ENCODE data around the gene ZBTB46.
"Not testable (repeated sequence)": the region's sequence is repeated elsewhere in the genome, so short reads cannot be mapped to it uniquely, and the experiment has no call there.

Gene ZBTB46

GRCh38 chr20:63732118-63733095, 98.7 kb downstream of the ZBTB46 start:
- DNase-seq = no peak

- no peak for DNase-seq
These were observed 99.7 kb downstream of the ZBTB46 start for GRCh38 chr20:63731410-63731809.

DNA sequence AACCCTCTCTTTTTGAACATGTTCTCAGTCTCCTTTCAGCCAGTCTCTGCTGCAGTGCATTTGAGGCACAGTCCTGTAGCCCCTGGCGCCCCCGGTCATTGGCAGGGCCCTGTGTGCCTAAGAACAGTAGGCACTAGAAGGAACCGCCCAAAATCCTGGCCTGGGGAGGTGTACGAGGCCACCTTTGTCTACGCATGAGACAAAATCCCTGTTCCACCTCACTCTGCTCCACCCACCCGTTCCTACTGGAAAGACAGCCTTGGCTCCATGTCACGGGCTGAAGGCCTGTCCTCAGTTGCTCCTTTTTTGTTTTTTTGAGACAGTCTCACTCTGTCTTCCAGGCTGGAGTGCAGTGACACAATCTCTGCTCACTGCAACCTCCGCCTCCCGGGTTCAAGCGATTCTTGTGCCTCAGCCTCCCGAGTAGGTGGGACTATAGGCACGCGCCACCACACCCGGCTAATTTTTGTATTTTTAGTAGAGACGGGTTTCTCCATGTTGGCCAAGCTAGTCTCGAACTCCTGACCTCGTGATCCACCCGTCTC, 100.8 kb downstream of the ZBTB46 start:
- not testable (repeated sequence) for DNase-seq

GRCh38 chr20:63722967-63723622, 108.0 kb downstream of the ZBTB46 start:
- not testable (repeated sequence) for DNase-seq

- DNase-seq = no peak
These were observed 112.1 kb downstream of the ZBTB46 start for GRCh38 chr20:63718996-63719395.

GRCh38 chr20:63714858-63715257, 116.2 kb downstream of the ZBTB46 start:
- DNase-seq = no peak

DNA sequence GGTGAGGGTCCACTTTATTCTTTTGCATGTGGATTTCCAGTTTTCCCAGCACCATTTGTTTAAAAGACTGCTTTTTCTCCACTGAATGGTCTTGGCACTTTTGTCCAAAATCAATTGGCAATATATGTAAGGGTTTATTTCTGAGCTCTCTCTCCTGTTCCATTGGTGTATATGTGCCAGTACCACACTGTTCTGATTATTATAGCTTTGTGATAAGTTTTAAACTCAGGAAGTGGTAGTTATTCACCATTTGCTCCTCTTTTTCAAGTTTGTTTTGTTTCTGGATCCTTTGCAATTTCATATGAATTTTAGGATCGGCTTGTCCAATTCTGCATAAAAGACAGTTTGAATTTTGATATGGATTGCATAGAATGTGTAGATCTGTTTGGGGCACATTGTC, 118.9 kb downstream of the ZBTB46 start:
- DNase-seq = no peak

- DNase-seq = no peak
These were observed 119.9 kb downstream of the ZBTB46 start for GRCh38 chr20:63711085-63711645.

- no peak for DNase-seq
These were observed 121.9 kb downstream of the ZBTB46 start for GRCh38 chr20:63709149-63709527.

DNA sequence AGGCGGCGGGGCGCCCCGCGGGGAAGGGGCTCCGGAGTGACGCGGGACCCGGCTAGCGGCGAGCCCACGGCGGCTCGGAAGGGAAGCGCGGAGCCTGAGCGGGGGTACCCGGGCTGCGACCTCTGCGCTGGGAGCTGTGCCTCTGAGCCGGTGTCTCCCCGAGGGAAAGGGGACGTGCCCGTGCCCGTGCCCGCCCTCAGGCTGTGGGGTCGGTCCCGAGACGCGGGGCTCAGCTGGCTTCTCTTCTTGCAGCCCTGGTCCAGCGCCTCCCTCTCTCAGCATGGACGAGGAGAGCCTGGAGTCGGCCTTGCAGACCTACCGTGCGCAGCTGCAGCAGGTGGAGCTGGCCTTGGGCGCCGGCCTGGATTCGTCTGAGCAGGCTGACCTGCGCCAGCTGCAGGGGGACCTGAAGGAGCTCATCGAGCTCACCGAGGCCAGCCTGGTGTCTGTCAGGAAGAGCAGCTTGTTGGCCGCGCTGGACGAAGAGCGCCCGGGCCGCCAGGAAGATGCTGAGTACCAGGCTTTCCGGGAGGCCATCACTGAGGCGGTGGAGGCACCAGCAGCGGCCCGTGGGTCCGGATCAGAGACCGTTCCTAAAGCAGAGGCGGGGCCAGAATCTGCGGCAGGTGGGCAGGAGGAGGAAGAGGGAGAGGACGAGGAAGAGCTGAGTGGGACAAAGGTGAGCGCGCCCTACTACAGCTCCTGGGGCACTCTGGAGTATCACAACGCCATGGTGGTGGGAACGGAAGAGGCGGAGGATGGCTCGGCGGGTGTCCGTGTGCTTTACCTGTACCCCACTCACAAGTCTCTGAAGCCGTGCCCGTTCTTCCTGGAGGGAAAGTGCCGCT, 122.5 kb downstream of the ZBTB46 start:
- no peak for DNase-seq

DNA sequence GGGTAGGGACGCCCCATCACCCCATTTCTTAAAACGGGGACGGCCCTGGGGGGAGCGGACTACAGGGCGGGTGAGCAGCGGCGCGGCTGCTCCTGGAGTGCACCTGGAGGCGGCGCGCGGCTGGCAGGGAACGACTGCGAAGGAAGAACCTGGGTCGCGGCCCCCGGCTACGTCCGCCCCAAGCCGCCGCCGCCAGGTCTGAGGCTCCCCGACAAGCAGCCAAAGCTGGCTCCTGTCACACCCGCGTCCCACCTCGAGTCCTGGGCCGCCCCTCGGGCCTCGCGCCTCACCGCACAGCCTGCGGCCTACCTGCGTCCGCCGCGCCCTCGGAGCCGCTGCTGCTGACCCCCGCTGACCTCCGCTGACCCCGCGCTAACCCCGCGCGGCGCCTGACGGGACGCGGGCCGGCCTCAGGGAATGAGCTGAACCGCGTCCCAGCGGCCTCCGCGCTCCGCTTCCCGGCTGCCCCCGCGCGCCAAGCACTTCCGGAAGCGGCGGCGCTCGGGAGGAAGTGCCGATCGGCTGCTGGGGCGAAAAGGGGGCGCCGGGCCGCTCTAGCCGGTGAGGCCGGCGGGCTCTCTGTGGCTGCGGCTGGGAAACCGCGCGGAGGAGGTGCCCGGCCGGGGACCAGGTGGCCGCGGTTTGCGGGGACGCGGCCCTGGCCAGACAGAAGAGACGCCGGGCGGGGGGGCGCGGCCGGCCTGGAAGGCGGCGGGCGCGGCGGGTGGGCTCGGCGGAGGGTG, 123.3 kb downstream of the ZBTB46 start, which contains the start of the genes ARFRP1 and ZGPAT:
Gene ARFRP1 (minus strand): TSS at position 419 of the 743 bp plus-strand sequence. CDS start 885 bp downstream, outside the sequence.
Gene ZGPAT (plus strand): TSS at position 482 of the 743 bp plus-strand sequence. CDS start 542 bp downstream, outside the sequence.
- no peak for DNase-seq

DNA sequence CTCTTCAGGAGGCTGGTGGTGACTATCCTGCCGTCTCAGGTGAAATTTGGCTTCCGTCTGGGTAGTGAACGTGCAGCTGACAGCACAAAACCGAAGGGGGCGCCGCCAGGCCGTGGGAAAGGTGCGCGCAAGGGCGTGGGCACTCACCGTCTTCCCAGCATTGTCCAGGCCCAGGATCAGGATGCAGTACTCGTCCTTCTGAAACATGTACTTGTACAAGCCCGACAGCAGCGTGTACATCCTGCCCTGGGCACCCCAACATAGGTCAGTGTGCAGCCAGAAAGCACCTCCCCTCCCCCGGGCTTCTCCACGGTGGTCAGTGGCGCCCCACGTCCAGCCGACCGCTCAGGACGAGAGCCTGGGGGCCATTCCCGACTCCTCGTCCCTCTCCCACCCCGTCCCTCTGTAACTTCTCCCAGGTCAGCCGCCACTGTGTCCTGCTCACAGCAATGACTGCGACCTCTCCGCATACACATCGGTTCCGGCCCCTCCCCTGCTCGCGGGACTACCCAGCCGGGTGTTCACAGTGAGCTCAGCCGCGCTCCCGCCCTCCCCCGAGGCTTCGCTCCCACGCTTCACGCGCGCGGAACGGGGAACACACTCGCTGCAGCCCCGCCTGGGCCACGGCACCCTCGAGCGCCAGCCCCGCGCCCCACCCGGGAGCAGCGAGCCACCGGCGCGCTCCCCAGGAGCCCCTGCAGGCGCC, 124.1 kb downstream of the ZBTB46 start:
- no peak for DNase-seq

- DNase-seq = no peak
These were observed 124.9 kb downstream of the ZBTB46 start for GRCh38 chr20:63706027-63706695.

GRCh38 chr20:63705232-63706026, 125.6 kb downstream of the ZBTB46 start:
- no peak for DNase-seq

- no peak for DNase-seq
These were observed 126.3 kb downstream of the ZBTB46 start for GRCh38 chr20:63704749-63705117.

- no peak for DNase-seq
These were observed 126.9 kb downstream of the ZBTB46 start for GRCh38 chr20:63703976-63704748.

GRCh38 chr20:63703471-63703975, 127.5 kb downstream of the ZBTB46 start:
- no peak for DNase-seq

DNA sequence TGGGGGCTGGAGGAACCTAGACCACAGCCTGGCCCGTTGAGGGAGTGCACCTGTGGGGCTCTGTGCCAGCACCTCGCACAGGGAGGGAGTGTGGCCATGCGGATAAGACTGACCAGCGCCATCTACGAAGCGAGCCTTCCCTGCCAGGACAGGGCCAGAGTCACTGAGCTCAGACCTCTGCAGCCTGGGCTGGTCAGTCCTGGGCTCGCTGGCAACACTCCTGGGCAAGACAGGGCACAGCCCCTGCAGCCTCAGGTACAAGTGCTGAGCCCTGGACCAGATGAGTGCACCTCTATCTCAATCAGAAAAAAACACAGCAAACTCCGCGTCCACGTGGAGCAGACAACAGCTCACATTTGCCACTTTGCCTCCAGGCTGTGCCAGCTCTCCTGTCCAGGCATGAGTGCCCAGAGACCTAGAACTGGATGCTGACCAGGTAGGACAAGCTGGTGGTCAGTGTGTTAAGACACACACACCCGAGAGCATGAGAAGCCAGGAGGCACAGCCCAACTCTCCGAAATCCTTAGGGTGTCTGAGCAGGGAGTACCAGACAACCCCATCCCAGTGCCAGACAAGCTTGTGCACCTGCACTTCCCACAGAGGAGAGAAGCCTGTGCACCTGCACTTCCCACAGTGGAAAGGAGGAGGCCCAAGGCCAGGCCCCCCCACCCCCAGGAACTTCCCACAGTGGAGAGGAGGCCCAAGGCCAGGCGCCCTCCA, 128.2 kb downstream of the ZBTB46 start:
- DNase-seq = no peak

Data from NCI-H187 treated with DMSO at 0.1 percent for 48 hours (cell line).